GM19238 (cell line): ENCODE data around the gene PLCB4.

ENCODE experiments used
- DNase-seq: peaks from one replicate; pipeline ENCODE4 v3.0.0; 2011; ENCODE audit warnings: low spot score; ENCODE audit not compliant: insufficient read length

Gene PLCB4

GRCh38 chr20:9212735-9213134 lies 143.8 kb downstream of the PLCB4 start:
- DNase-seq, result no peak

DNA sequence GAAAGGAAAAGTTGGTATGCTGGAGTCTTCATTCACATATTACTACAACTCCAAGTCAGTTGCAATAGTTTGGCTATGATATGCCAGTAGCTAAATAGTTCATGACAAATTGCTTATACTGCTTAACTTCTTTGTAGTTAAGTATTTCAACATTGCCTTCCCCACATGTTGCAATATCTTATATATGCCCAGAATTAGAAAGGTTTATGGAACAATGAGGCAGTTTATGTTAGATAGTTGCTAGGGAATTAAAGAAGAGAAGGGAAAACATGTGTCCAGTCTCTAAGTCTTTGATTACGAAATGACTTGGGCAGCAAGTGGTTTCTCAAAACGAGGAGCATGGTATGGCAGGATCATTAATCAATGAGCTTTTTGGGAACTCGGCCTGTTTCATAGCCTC lies 145.8 kb downstream of the PLCB4 start:
- no peak for DNase-seq

- DNase-seq, result no peak
Observed at GRCh38 chr20:9215539-9215938, 146.7 kb downstream of the PLCB4 start.

DNA sequence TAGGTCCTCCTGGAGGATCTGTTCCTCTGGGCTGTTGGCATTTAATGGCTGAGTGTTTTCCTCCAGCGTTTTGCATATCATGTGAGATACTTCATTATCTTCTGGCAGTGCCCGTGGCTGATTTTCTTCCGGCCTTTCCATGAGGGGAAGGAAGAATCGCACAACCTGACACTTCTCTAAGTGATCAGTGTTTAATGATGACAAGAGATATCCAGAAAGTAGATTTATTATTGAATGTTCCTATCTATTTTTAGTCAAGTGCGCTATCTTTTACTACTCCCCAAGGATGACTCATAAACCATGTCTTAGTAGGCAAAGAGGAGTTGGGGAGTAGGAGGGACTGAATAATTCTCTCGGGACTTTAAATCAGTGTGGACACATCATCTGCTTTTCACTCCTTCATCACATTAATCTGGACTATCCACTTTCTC lies 149.7 kb downstream of the PLCB4 start:
- no peak for DNase-seq

DNA sequence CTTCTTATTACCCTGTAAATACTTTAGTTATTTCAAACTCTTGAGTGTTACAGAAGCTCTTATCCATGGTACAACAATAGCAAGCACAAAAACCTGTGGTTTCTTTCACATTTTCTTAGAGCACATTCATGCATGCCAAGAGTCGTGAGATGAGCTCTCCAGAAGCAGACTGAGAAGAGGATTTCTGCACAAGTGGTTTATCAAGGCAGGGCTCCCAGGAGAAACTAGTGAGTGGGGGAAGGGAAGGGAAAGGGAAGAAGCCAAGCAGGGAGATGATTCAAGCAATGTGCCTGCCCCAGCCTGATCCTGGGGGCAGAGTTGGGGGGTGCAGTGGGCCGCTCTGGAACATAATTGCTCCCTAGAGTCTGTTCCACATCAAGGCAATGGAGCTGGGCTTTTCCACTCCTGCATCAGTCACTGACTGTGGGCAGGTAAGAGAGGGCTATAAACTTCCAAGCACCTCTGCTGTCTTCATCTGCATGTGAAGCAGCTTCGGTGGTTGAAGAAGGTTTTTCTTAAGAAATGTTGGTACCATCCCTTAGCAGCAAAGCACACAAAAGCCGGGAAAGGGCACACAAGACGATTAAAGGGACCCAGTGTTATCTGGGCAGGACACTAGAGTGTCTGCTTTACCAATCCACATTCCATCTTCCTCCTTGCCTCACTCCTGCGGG lies 152.1 kb downstream of the PLCB4 start:
- no peak for DNase-seq

DNA sequence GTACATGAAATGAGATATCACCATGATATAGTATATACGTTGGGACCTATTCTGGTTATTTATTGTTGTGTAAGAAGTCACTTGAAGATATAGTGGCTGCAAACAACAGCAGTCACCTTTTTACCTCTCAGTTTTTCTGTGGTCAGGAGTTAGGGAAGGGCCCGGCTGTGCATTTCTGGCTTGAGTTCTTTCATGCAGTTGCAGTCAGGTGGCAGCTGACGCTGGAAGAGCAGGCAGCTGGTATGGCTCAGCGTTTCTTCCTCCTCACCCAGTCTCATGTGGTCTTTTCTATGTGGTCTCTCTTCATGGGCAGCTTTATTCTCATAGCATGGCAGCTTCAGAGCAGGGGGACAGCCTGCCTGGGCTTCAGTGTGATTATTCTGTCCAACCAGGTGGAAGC lies 154.4 kb downstream of the PLCB4 start:
- no peak for DNase-seq

GRCh38 chr20:9225879-9226278 lies 157.0 kb downstream of the PLCB4 start:
- no peak for DNase-seq

GRCh38 chr20:9227896-9228615 lies 159.2 kb downstream of the PLCB4 start:
- no peak for DNase-seq

- DNase-seq, result no peak
Observed at GRCh38 chr20:9228774-9229450, 160.0 kb downstream of the PLCB4 start.

DNA sequence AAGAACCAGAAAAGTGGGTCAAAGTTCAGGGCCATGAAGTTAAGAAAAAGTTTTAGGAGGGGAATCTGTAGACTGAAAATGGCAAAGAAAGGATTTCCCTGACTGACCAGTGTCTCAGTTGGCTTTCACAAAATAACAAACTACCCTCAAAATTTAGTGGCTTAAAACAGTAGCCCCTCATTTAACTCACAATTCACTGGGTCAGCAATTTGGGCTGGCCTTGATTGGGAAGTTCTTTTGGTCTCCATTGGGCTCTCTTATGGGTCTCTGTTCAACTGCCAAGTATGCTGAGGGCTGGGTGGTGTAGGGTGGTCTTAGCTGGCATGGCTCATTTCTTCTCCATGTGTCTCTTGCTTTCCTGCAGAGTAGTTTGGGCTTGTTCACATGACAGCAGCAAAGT lies 161.5 kb downstream of the PLCB4 start:
- DNase-seq, result no peak

DNA sequence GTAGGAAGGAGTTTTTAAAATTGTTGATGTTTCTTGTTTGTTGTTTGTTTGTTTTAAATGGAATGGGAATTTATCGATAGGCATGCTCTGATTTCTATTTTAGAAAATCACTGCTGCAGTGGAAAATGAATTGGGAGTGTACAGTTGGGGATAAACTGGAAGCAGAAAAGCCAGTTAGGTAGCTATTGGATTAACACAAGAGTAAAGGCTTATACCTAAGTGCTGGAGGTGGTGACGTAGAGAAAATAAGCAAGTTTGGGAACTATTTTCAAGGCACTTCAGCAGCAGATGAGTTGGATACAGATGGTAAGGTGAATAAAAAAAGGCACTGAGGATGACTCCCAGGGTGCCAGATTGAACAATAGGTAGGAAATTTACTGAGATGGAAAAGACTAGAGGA lies 164.9 kb downstream of the PLCB4 start:
- no peak for DNase-seq

GRCh38 chr20:9235518-9235917 lies 166.6 kb downstream of the PLCB4 start:
- DNase-seq, result no peak

GRCh38 chr20:9236458-9236857 lies 167.6 kb downstream of the PLCB4 start:
- DNase-seq, result no peak

DNA sequence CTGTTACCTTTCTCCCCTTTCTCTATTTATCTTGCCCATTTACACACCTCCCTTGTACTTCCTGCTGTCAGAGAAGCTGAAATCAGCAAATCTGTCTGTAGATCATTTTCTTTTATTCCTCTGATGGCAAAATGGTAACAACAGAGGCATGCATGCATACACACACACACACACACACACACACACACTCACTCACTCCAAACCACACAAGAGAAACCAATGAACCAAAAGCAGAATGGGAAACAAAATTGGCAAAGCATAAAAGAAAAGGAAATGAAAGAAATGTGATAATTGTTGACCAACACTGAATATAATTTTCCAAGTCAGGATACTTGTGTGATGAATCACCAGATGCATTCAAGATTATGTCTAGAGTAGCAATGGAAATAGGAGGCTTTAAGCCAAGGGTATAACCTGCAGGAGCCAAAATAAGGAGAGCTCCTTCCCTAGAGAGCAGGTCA lies 172.4 kb downstream of the PLCB4 start:
- no peak for DNase-seq

DNA sequence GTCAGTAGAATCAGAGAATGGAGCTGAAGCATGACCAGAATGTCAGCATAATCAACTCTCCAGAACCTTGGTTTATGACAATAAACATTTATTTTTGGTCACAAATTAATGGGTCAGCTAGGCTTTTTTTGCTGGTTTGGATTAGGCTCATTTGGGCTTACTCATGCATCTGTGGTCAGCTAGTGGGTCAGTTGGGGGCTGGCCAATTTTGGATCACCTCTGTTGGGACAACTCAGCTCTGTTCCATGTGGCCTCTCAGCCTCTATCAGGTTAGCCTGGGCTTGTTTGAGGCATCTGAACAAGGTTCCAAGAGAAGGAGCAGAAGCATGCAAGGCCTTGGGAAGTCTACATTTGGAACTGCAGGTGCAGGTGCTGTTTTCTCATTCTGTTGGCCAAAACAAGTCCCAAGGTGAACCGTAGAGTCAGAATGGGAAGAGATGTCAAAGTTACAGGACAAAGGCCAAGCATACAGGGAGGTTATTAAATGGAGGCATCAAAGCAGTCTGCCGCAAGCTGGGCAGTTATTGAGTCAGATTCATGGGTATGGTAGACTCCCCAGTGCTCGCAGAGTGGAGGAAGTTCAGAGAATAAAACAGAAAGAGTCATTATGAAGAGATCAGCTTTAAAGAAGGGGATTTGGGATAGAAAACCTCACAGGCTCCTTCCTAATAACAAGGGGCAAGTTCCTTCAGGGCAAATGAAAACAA lies 173.0 kb downstream of the PLCB4 start:
- DNase-seq, result no peak

GRCh38 chr20:9243986-9244385 lies 175.1 kb downstream of the PLCB4 start:
- DNase-seq, result no peak

- no peak for DNase-seq
Observed at GRCh38 chr20:9244811-9245210, 175.9 kb downstream of the PLCB4 start.

- no peak for DNase-seq
Observed at GRCh38 chr20:9246731-9247130, 177.8 kb downstream of the PLCB4 start.

- no peak for DNase-seq
Observed at GRCh38 chr20:9250511-9250910, 181.6 kb downstream of the PLCB4 start.

GRCh38 chr20:9253006-9253539 lies 184.2 kb downstream of the PLCB4 start:
- no peak for DNase-seq

DNA sequence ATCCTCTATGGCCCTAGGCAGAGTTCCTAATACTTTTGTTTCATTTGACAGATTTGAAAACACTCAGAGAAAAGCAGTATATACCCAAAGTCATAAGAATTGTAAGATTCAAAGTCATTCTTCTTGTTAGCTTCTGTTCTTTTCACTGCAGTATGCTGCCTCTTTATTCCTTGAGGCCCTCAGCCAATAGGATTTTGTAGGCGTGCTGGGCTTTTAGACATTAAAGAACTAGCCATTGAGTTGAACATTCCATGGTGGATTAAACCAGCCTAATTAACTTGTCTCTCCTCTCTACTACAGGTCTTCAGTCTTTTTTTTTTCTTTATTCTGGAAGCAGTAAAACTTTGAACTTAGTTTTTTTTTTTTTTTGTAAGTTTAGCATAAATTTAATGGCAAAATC lies 186.3 kb downstream of the PLCB4 start:
- DNase-seq, result no peak

DNA sequence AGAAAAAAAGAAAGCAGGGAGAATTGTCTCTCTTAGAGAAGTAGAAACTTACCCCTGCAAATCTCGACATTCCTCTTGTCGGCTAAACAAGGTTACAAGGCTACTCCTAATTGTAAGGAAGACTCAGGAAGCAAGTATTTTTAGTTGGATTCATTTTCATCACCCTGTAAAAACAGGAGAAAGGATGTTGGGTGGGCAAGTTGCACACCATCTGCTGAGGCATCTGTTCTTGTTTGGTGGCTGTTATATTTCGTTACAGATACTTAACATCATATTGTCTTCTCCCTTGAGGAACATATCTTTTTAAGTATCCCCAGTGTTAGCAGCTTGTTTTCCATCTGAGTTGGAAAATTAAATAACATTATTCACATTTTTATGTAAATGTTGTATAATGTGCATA lies 187.5 kb downstream of the PLCB4 start:
- DNase-seq, result no peak
